GM06990 (cell line): Measurements from ENCODE around the gene PWWP2B.
A peak's percentile ranks its signal among the peaks of the same experiment; 100 is the strongest.

Experiments used
- DNase-seq: peaks from one replicate; pipeline ENCODE4 v3.0.0-alpha.2; 2011; ENCODE audit not compliant: insufficient read length; ENCODE audit errors: extremely low read depth
- H3K27me3 ChIP-seq: replicated peaks from 2 replicates; pipeline ENCODE4 v1.6.0; 2011; ENCODE audit warnings: low read length; ENCODE audit not compliant: control insufficient read depth, insufficient read depth
- H3K36me3 ChIP-seq: 2 replicates; pipeline ENCODE4 v1.5.1; 2011; ENCODE audit warnings: low read length; ENCODE audit not compliant: control insufficient read depth, insufficient read depth
- H3K4me3 ChIP-seq: replicated peaks from 2 replicates; pipeline ENCODE4 v1.5.1; 2011; ENCODE audit warnings: low read depth, mild to moderate bottlenecking, control low read depth, low read length
- TF ChIP-seq, protein P1 (sequence below): IDR thresholded peaks from 2 replicates; pipeline ENCODE4 v1.5.1; 2011; ENCODE audit warnings: low read length, control low read depth, mild to moderate bottlenecking, inconsistent platforms; ENCODE audit not compliant: insufficient read depth, poor library complexity, severe bottlenecking

Gene PWWP2B

DNA sequence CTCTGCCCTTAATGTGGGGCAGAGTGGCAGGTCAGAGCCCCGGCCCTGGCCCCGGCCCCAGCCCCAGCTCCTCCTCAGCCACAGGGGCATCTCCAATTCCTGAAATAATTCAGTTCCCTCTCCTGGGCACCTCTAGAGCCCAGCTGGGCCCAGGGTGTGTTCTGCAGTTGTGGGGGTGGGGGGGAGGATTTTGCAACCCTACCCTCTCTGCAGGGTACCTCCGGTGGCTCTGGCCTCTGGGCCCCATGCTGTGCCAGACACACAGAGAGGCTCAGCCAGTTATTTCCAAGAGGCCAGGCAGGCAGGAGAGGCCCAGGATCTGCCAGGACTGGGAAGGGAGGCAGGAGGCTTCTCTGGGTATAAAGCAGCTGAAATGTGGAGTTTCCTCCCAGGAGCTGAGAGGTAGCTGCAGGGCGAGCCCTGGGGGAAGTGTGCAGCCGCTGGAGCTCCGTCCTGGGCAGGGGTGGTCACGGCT, 47.9 kb downstream of the PWWP2B start:
- no peaks in the 10 kb centered on the region for H3K36me3 ChIP-seq
- DNase-seq = no peak
- H3K4me3 ChIP-seq = no peak overlapping the region
- TF ChIP-seq, protein P1, sequence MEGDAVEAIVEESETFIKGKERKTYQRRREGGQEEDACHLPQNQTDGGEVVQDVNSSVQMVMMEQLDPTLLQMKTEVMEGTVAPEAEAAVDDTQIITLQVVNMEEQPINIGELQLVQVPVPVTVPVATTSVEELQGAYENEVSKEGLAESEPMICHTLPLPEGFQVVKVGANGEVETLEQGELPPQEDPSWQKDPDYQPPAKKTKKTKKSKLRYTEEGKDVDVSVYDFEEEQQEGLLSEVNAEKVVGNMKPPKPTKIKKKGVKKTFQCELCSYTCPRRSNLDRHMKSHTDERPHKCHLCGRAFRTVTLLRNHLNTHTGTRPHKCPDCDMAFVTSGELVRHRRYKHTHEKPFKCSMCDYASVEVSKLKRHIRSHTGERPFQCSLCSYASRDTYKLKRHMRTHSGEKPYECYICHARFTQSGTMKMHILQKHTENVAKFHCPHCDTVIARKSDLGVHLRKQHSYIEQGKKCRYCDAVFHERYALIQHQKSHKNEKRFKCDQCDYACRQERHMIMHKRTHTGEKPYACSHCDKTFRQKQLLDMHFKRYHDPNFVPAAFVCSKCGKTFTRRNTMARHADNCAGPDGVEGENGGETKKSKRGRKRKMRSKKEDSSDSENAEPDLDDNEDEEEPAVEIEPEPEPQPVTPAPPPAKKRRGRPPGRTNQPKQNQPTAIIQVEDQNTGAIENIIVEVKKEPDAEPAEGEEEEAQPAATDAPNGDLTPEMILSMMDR = no peak
- H3K27me3 ChIP-seq = no peaks in the 10 kb centered on the region

GRCh38 chr10:132445516-132446194, 48.7 kb downstream of the PWWP2B start:
- TF ChIP-seq, protein P1 = no peak
- H3K4me3 ChIP-seq = no peak overlapping the region
- no peaks in the 10 kb centered on the region for H3K36me3 ChIP-seq
- H3K27me3 ChIP-seq = no peaks in the 10 kb centered on the region
- no peak for DNase-seq

DNA sequence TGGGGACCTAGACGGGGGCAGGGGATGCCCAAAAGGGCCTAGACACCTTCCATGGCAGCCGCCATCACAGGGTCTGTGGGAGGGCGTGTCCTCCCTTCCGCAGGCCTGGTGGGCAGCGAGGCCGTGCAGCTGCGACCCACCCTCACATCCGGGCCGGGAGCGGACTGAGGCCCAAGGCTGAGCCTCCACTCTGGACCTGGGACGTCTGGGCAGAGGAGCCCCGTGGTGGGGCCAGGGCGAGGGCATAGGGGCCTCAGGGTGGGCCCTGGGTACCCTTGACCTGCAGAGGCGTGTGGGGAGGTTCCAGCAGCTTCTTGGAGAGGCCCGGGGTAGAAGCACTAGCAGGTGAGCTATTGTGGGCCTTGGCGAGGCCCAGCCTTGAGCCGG, 49.2 kb downstream of the PWWP2B start:
- no peak for DNase-seq
- no peaks in the 10 kb centered on the region for H3K27me3 ChIP-seq
- TF ChIP-seq, protein P1 = no peak
- H3K36me3 ChIP-seq = no peaks in the 10 kb centered on the region
- no peak overlapping the region for H3K4me3 ChIP-seq

- Histone ChIP-seq H3K27me3 (no peaks in the 10 kb centered on the region), H3K4me3 (no peak overlapping the region), H3K36me3 (no peaks in the 10 kb centered on the region)
- peak; percentile 48 for DNase-seq
- TF ChIP-seq, protein P1 = peak; percentile 49
Observed at GRCh38 chr10:132446661-132447445, 49.9 kb downstream of the PWWP2B start.

DNA sequence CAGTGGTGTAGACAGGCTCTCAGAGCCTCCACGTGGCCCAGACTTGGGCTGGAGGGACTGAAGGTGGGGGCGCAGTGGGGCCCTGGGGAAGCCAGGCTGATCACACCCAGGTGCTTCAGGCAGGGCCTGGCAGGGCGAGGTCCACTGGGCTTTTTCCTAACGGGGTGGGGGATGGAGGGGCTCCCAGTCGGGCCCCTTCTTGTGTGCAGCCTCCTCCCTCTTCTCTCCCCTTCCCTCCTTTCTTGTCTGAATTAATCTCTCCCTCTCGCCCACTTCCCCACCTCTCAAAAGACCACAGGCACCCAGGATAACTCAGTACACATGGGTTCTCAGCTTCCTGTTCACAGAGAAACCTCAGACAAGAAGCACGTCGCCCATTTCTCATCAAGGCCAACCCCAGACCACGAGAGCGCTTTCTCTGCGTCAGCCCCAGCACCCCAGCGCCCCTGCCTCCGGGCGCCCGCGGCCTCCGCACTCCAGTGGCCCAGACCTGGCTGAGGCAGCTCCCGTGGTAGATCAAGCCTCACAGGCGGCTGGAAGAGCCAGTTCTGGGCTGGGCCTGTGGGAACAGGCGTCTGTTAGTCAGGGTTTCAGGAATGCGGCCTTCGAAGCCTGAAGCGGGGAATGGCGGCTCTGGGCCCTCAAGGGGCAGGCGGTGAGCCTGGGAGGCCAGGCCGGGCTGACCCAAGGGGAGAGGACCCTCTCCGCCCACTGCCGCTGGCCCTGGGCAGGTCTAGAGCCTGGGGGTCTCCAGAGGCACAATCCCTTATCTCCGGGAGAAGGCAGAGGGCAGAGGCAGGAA, 50.6 kb downstream of the PWWP2B start:
- TF ChIP-seq, protein P1 = no peak
- DNase-seq = peak; percentile 42
- no peaks in the 10 kb centered on the region for H3K27me3 ChIP-seq
- H3K36me3 ChIP-seq = no peaks in the 10 kb centered on the region
- H3K4me3 ChIP-seq = no peak overlapping the region
